ENCODE data around the gene ITGA1. TPM values are rescaled to one million over a fixed set of nuclear protein-coding genes. Genes with fewer than 3 reads are reported as not detected.

Gene ITGA1
- total and polyA plus RNA-seq, 2 of the 8 experiments (the other 6 are each of a cell fraction or from before 2014, with no cell fraction given) = 2.3 to 9.0 TPM

DNA sequence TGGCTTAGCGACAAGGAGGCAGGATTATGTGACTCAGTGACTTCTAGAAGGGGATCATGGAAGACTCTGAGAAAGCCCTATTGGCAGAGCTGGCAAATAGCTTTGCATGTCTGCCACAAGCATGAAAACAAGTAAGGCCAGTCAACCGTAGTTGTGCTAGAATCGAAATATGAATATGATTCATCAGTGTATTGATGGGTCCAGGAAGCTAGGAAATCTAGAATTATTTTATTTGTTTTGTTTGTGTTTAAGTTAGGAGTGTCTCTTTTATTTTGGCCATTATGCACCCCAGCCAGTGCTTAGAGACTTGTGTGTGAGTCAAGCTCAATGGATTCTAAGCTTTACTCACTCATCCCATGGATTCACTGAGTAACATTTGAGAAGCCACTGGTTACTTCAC, 197.6 kb downstream of the ITGA1 start:
- no peak overlapping the region for H4K91ac ChIP-seq (replicated peaks; ENCODE audit: insufficient read length, low read length)
- no peak overlapping the region for H3K9ac ChIP-seq (replicated peaks in 1 of 4; ENCODE audit: extremely low read depth in 1 of 4, low read depth in 3 of 4, low read length in 3 of 4)
- H3K56ac ChIP-seq (replicated peaks; ENCODE audit: insufficient read length, low read depth, low read length) = no peak overlapping the region
- no peak overlapping the region for H4K8ac ChIP-seq (ENCODE audit: extremely low read depth, insufficient read depth, low read length)
- H2BK5ac ChIP-seq (ENCODE audit: low read depth, low read length) = no peak overlapping the region
- FAIRE-seq = no peak
- no peak for DNase-seq (ENCODE audit: low read depth in 1 of 2, low spot score in 2 of 2)
- H2BK120ac ChIP-seq (replicated peaks; ENCODE audit: low read depth, low read length) = no peak overlapping the region
- H3K4me1 ChIP-seq (replicated peaks in 1 of 4; ENCODE audit: control insufficient read depth in 3 of 4, insufficient read depth in 4 of 4, low read length in 3 of 4) = no peaks in the 10 kb centered on the region; a peak in 1 of 7 replicates
- H2BK20ac ChIP-seq (ENCODE audit: low read length) = no peak overlapping the region
- no peak overlapping the region for H3K4me2 ChIP-seq (ENCODE audit: insufficient read depth in 1 of 2, low read depth in 2 of 2, low read length in 2 of 2)
- H3K27me3 ChIP-seq (replicated peaks in 1 of 4; ENCODE audit: control insufficient read depth in 3 of 4, extremely low read depth in 1 of 4, insufficient read depth in 3 of 4, low read length in 3 of 4) = peaks cover 0 to 13% (median 10%) of the 10 kb centered on the region in 4 experiments; a peak in 4 of 7 replicates
- H4K20me1 ChIP-seq (replicated peaks in 1 of 2; ENCODE audit: control insufficient read depth in 1 of 2, insufficient read depth in 2 of 2, low read length in 2 of 2) = no peaks in the 10 kb centered on the region
- H3K79me1 ChIP-seq (ENCODE audit: low read depth, low read length) = no peaks in the 10 kb centered on the region
- H3K4me3 ChIP-seq (ENCODE audit: extremely low read depth in 1 of 4, insufficient read depth in 2 of 4, low read depth in 3 of 4, low read length in 4 of 4) = no peak overlapping the region
- no peak overlapping the region for H2BK15ac ChIP-seq (ENCODE audit: low read length)
- no peak overlapping the region for H3K23ac ChIP-seq (ENCODE audit: insufficient read length)
- no peak overlapping the region for H3K18ac ChIP-seq (ENCODE audit: extremely low read depth, low read length)
- no peak overlapping the region for H3K27ac ChIP-seq (ENCODE audit: low read depth, low read length)
- no peak overlapping the region for H3K14ac ChIP-seq (ENCODE audit: insufficient read length)
- 98% methylated on average over 3 of the region's 3 CpGs; no CpG with 5 or more reads in 1 of the 2 experiments for WGBS, 2 experiments (ENCODE audit: extremely low coverage in 1 of 2, insufficient coverage in 1 of 2, insufficient read length in 1 of 2, insufficient replicate concordance in 2 of 2, low coverage in 1 of 2, low lambda C conversion rate in 2 of 2, missing lambda C conversion rate in 1 of 2)
- peaks cover 15% of the 10 kb centered on the region for H3K23me2 ChIP-seq (ENCODE audit: low read depth, low read length)
- no peak overlapping the region for H2BK12ac ChIP-seq (ENCODE audit: low read depth, low read length)
- CTCF ChIA-PET (ENCODE audit: partially characterized antibody) = interaction anchor here (1.2 to 6.5 kb wide), 3 partner anchors 21 to 50 kb away, joined by 3 to 44 read pairs (median 5); no protein-coding TSS in a partner anchor
- no peak overlapping the region for H4K5ac ChIP-seq (ENCODE audit: insufficient read length, low read depth, low read length)
- POLR2A ChIA-PET (ENCODE audit: partially characterized antibody) = no interaction called here
- H3K79me2 ChIP-seq (ENCODE audit: control insufficient read depth in 1 of 2, insufficient read depth in 2 of 2, low read length in 2 of 2) = no peaks in the 10 kb centered on the region
- no peak overlapping the region for H2AK5ac ChIP-seq (ENCODE audit: low read depth, low read length)
- H2AFZ ChIP-seq (ENCODE audit: low read length) = no peak overlapping the region
- no peaks in the 10 kb centered on the region for H3K36me3 ChIP-seq (ENCODE audit: control insufficient read depth in 2 of 4, insufficient read depth in 4 of 4, low read length in 3 of 4)
- H3K9me3 ChIP-seq (ENCODE audit: insufficient read depth in 2 of 2, low read depth in 1 of 2, low read length in 1 of 2) = no peaks in the 10 kb centered on the region
- no peak overlapping the region for H3K4ac ChIP-seq (replicated peaks; ENCODE audit: insufficient read length, low read depth, low read length)
- TF ChIP-seq CEBPB (IDR thresholded peaks at IDR 0.05; ENCODE audit: low read depth, low read length) (no peak), EP300 (IDR thresholded peaks at IDR 0.05; ENCODE audit: borderline replicate concordance in 1 of 2, low read depth in 2 of 2, low read length in 2 of 2) (no peak), TAF7 (optimal IDR thresholded peaks at IDR 0.05; ENCODE audit: borderline replicate concordance, low read depth, low read length) (no peak), SRF (IDR thresholded peaks at IDR 0.05; ENCODE audit: low read depth, low read length) (no peak), MAFK (IDR thresholded peaks at IDR 0.05; ENCODE audit: low read depth, low read length) (no peak), EGR1 (IDR thresholded peaks at IDR 0.05; ENCODE audit: borderline replicate concordance, low read depth, low read length) (no peak), NANOG (IDR thresholded peaks at IDR 0.05; ENCODE audit: insufficient read depth, low read depth, low read length, poor library complexity, severe bottlenecking) (no peak), CTBP2 (IDR thresholded peaks at IDR 0.05; ENCODE audit: borderline replicate concordance, insufficient read depth, insufficient read length, low read length) (no peak), EZH2 (IDR thresholded peaks at IDR 0.05; ENCODE audit: low read depth, low read length, severe bottlenecking) (no peak), CREB1 (IDR thresholded peaks at IDR 0.05) (no peak), SAP30 (IDR thresholded peaks at IDR 0.05; ENCODE audit: insufficient read depth, insufficient replicate concordance, low read length) (no peak), RXRA (IDR thresholded peaks at IDR 0.05; ENCODE audit: insufficient read depth, low read depth, low read length) (no peak)
- TF ChIP-seq, protein P1, sequence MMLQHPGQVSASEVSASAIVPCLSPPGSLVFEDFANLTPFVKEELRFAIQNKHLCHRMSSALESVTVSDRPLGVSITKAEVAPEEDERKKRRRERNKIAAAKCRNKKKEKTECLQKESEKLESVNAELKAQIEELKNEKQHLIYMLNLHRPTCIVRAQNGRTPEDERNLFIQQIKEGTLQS (IDR thresholded peaks at IDR 0.05; ENCODE audit: insufficient read depth, low read depth, low read length) = no peak
